NCI-H2227 treated with DMSO at 0.1 percent for 48 hours (cell line): ENCODE data around the gene CFAP46.

ENCODE experiments used
- DNase-seq: peaks from one replicate; lab custom pipeline; 2025; lab: John Stamatoyannopoulos, UW

Gene CFAP46

DNA sequence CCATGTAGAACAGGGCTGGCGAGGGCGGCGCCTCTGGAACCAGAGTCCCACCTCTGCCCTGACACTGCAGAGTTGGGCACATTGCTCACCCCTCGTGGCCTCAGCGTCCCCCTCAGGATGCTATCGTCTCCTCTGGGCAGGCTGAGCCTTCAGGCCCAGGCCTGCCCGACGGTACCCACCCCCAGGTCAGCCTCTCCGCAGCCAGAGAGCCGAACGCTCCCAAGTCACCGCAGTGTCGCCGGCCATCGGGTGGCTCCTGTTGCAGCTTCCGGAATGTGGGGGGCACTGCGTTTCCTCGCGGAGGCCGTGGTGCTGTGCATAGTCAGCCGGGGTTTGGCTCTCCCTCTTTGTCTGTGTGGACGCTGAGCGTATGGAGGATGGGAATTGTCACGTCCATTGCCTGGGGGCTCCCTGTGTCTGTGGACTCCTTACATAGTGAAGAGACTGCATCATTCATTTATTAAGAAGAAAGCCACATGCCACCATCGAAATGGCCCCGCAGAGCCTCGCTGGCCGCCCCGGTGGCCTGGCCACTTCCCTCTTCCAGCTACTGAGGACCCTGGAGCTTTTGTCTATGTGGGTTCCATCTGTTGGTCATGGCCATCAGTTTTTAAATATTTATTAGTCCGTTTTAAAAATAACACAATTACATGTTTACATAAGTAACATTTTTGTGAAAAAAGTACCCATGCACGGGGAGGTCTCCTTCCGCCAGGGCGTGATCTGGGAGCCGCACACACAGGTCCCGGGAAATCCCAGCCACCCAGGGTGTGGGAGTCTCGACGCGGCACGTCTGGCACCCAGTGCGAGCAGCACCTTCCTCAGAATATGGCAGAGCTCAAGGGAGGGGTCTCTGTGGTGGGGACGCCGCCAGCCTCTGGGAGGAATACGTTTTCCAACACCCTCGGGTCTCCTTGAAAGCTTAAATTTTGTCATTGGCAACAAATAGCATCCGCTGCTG is 172.0 kb downstream of the CFAP46 start:
- no peak for DNase-seq

- no peak for DNase-seq
Observed at GRCh38 chr10:132768346-132769248, 173.8 kb downstream of the CFAP46 start.

- DNase-seq = no peak
Observed at GRCh38 chr10:132766291-132766690, 176.1 kb downstream of the CFAP46 start.

- DNase-seq = no peak
Observed at GRCh38 chr10:132765435-132765834, 176.9 kb downstream of the CFAP46 start.

- DNase-seq = no peak
Observed at GRCh38 chr10:132764108-132764507, 178.3 kb downstream of the CFAP46 start.

DNA sequence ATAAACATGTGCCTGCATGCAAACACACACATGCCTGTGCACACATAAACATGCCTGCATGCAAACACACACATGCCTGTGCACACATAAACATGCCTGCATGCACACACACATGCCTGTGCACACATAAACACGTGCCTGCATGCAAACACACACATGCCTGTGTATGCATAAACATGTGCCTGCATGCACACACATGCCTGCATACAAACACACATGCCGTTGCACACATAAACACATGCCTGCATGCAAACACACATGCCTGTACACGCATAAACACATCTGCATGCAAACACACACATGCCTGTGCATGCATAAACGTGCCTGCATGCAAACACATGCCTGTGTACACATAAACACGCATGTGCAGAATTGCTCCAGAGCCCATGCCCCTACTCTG is 178.8 kb downstream of the CFAP46 start:
- DNase-seq = no peak

GRCh38 chr10:132762267-132762666 is 180.1 kb downstream of the CFAP46 start:
- DNase-seq = no peak

DNA sequence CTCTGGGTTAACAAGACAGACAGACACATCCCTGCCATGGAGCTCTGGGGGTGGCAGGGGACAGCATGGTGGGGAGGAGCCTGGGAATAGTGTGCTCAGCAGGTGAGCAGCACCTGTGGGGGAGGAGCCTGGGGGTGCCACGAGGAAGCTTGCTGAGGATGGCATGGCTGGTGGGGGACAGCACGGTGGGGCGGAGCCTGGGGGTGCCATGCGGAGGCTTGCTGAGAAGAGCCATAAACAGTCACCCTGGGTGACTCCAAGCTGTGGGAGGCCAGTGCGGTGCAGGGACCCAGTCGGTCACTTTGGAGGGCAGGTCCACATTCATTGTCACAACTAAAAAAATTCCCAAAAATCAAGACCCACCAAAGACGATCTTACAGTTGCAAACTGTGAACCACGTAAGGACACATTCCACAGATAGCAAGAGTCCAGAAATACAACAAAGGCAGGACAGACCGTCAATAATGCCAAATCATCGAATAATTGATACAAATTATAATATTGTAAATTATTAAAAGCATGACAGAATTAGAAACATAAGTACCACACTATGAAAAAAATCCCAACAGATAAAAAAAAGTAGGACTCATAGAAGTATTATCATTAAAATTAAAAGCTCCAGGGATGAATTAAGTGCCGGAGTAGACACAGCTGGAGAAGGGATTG is 180.8 kb downstream of the CFAP46 start:
- DNase-seq = no peak

DNA sequence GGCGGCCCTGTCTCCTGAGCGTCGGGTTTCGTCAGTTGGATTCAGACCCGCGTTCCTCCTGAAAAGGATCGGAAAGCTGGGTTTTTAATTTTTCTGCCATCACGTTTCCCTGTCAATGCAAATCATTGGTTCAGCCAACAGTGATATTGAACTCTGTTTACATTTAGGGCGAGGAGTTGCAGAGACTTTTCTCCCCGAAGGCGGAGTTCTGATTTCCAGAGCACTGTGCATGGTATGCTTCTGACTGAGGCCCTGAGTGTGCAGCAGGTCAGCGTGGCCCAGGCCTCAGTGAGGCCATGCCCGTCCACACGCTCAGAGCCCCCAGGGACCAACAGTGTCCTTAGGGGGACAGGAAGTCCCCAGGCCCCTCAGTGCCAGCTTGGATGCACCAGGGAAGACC is 183.5 kb downstream of the CFAP46 start:
- no peak for DNase-seq
